ENCODE results near the gene IL1A. TPM values are rescaled to one million over a fixed set of nuclear protein-coding genes. Genes with fewer than 3 reads are reported as not detected.

IL1A gene
- total RNA-seq, 4 donors from 2014 or later: 0.13 TPM; not detected in 3

- Histone ChIP-seq H3K27ac (replicated peaks in 1 of 4) (no peak overlapping the region), H3K4me1 (no peaks in the 10 kb centered on the region), H3K4me3 (no peak overlapping the region), H3K36me3 (no peaks in the 10 kb centered on the region), H3K27me3 (no peaks in the 10 kb centered on the region), H3K9me3 (no peaks in the 10 kb centered on the region)
- DNase-seq (ENCODE audit: extremely low spot score): no peak
- intact Hi-C loops (cut with DNase I): no loop called here
- TF ChIP-seq EP300 (IDR thresholded peaks at IDR 0.05) (no peak), POLR2AphosphoS5 (IDR thresholded peaks at IDR 0.05) (no peak), POLR2A (IDR thresholded peaks at IDR 0.05; ENCODE audit: low read depth) (no peak), CTCF (IDR thresholded peaks at IDR 0.05) (no peak)
- 97% methylated on average over 3 of the region's 3 CpGs for WGBS
Observed at GRCh38 chr2:112774536-112775285, 9.6 kb downstream of the IL1A start.

- intact Hi-C loops (cut with DNase I): no loop called here
- 77% methylated on average over 2 of the region's 2 CpGs for WGBS
- H3K27me3 ChIP-seq: no peaks in the 10 kb centered on the region
- DNase-seq (ENCODE audit: extremely low spot score): no peak
- no peak overlapping the region for H3K27ac ChIP-seq (replicated peaks in 1 of 4)
- H3K36me3 ChIP-seq: no peaks in the 10 kb centered on the region
- TF ChIP-seq POLR2AphosphoS5 (IDR thresholded peaks at IDR 0.05) (no peak), CTCF (IDR thresholded peaks at IDR 0.05) (no peak), EP300 (IDR thresholded peaks at IDR 0.05) (no peak), POLR2A (IDR thresholded peaks at IDR 0.05; ENCODE audit: low read depth) (no peak)
- no peak overlapping the region for H3K4me3 ChIP-seq
- peaks cover 0 to under 1% (median 0%) of the 10 kb centered on the region in 4 donors for H3K4me1 ChIP-seq
- H3K9me3 ChIP-seq: no peaks in the 10 kb centered on the region
Observed at GRCh38 chr2:112773556-112773955, 10.7 kb downstream of the IL1A start.

- Histone ChIP-seq H3K4me1 (peaks cover 0 to 5% (median 0%) of the 10 kb centered on the region in 4 donors), H3K27ac (replicated peaks in 1 of 4) (no peak overlapping the region), H3K27me3 (no peaks in the 10 kb centered on the region), H3K4me3 (no peak overlapping the region), H3K36me3 (no peaks in the 10 kb centered on the region), H3K9me3 (no peaks in the 10 kb centered on the region)
- 64% methylated on average over 2 of the region's 2 CpGs for WGBS
- TF ChIP-seq POLR2AphosphoS5 (IDR thresholded peaks at IDR 0.05): no peak
- TF ChIP-seq EP300 (IDR thresholded peaks at IDR 0.05): no peak
- no peak for TF ChIP-seq CTCF (IDR thresholded peaks at IDR 0.05)
- no peak for DNase-seq (ENCODE audit: extremely low spot score)
- intact Hi-C loops (cut with DNase I): no loop called here
Observed at GRCh38 chr2:112772911-112773475, 11.3 kb downstream of the IL1A start.

- Histone ChIP-seq H3K4me3 (no peak overlapping the region), H3K9me3 (no peaks in the 10 kb centered on the region), H3K27me3 (no peaks in the 10 kb centered on the region), H3K4me1 (peaks cover 0 to 5% (median 0%) of the 10 kb centered on the region in 4 donors), H3K27ac (replicated peaks in 1 of 4) (no peak overlapping the region), H3K36me3 (no peaks in the 10 kb centered on the region)
- intact Hi-C loops (cut with DNase I): no loop called here
- TF ChIP-seq POLR2A (IDR thresholded peaks at IDR 0.05; ENCODE audit: low read depth) (no peak), CTCF (IDR thresholded peaks at IDR 0.05) (no peak), EP300 (IDR thresholded peaks at IDR 0.05) (no peak), POLR2AphosphoS5 (IDR thresholded peaks at IDR 0.05) (no peak)
- DNase-seq (ENCODE audit: extremely low spot score): no peak
- 79% methylated on average over 4 of the region's 4 CpGs for WGBS
Observed at GRCh38 chr2:112772322-112772721, 12.0 kb downstream of the IL1A start.

Data from esophagus muscularis mucosa (tissue), 4 donors.